ENCODE measurements around the gene TSFM. TPM values are rescaled to one million over a fixed set of nuclear protein-coding genes. Genes with fewer than 3 reads are reported as not detected.
A peak's percentile ranks its signal among the peaks of the same experiment; 100 is the strongest.
"Not testable (repeated sequence)": the region's sequence is repeated elsewhere in the genome, so short reads cannot be mapped to it uniquely, and the experiment has no call there.

TSFM gene
- total and polyA plus RNA-seq, 2 donors = 15.9 to 36.3 TPM

DNA sequence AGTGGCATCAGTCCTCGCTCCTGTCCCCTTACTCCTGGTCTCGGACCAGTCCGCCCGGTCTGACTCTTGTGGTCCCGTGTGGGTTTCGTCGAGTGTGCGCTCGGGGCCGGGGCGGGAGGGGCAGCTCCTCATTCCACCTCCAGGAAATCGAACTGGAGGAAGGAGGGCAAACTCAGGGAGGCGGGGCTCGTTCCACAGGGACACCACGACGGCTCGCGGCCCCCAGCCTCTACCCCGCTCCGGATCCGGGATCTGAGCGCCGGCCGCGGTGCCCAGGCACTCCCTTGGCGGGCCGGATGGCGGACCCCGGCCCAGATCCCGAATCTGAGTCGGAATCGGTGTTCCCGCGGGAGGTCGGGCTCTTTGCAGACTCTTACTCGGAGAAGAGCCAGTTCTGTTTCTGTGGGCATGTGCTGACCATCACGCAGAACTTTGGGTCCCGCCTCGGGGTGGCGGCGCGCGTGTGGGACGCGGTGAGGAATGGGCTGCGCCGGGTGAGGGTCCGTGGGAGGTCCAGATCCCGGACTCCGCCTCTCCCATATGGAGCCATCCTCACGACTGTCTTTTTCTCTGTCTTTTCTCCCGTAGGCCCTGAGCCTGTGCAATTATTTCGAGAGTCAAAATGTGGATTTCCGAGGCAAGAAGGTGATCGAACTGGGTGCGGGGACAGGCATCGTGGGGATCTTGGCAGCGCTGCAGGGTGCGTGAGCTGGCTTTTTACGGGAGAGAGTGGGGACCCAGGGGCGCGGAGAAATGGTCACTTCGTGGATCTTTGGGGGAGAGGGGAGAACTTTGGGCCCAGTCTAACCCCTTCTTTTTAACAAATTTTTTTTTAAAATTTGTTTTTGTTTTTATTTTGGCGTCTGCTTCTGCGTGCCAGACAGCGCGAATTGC, 9.9 kb upstream of the TSFM start, which contains the start of gene EEF1AKMT3:
TSS of gene EEF1AKMT3 (plus strand) at position 186 of the 894 bp plus-strand sequence. CDS start at position 297, 111 bp downstream.
- H3K4me1 ChIP-seq (ENCODE audit: insufficient read depth) = no peaks in the 10 kb centered on the region
- H3K27ac ChIP-seq (ENCODE audit: low read depth) = peak within 1 kb of the TSS; percentile 88
- 1% methylated on average over 67 of the region's 67 CpGs for WGBS
- peak within 1 kb of the TSS; percentile 65 for H3K4me3 ChIP-seq (ENCODE audit: low read depth, low read length)
- no peak for DNase-seq (ENCODE audit: extremely low spot score)
- H3K36me3 ChIP-seq (ENCODE audit: insufficient read depth) = no peaks in the 10 kb centered on the region

DNA sequence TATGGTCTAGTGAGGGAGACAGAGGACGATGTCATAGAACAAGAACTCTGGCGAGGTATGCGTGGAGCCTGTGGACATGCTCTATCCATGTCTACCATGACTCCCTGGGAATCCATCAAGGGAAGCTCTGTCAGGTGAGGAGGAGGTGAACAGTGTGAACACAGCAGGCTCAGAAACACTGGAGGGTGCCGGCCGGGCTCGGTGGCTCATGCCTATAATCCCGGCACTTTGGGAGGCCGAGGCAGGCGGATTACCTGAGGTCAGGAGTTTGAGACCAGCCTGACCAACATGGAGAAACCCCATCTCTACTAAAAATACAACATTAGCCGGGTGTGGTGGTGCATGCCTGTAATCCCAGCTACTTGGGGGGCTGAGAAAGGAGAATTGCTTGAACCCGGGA, 8.0 kb upstream of the TSFM start:
- not testable (repeated sequence) for H3K4me3 ChIP-seq (ENCODE audit: low read depth, low read length); H3K27ac ChIP-seq (ENCODE audit: low read depth); DNase-seq (ENCODE audit: extremely low spot score); H3K4me1 ChIP-seq (ENCODE audit: insufficient read depth); H3K36me3 ChIP-seq (ENCODE audit: insufficient read depth)
- 93% methylated on average over 11 of the region's 11 CpGs for WGBS

DNA sequence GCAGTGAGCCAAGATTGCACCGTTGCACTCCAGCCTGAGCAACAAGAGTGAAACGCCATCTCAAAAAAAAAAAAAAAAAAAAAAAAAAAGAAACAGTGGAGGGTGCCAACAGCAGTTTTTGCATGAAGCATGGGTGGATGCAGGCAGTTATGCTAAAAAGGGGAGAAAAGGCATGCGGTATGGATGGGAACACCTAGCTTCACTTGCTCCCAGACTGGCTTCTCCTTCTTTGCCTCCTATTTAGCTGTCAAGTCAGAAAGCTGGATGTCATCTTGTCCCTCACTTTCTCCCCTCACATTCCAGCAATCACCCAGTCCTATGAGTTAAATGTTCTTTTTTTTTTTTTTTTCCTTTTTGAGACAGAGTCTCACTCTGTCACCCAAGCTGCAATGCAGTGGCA, 7.5 kb upstream of the TSFM start:
- WGBS = 70% methylated on average over 3 of the region's 3 CpGs
- no peak overlapping the region for H3K4me3 ChIP-seq (ENCODE audit: low read depth, low read length)
- no peak for DNase-seq (ENCODE audit: extremely low spot score)
- no peaks in the 10 kb centered on the region for H3K4me1 ChIP-seq (ENCODE audit: insufficient read depth)
- no peak overlapping the region for H3K27ac ChIP-seq (ENCODE audit: low read depth)
- no peaks in the 10 kb centered on the region for H3K36me3 ChIP-seq (ENCODE audit: insufficient read depth)

DNA sequence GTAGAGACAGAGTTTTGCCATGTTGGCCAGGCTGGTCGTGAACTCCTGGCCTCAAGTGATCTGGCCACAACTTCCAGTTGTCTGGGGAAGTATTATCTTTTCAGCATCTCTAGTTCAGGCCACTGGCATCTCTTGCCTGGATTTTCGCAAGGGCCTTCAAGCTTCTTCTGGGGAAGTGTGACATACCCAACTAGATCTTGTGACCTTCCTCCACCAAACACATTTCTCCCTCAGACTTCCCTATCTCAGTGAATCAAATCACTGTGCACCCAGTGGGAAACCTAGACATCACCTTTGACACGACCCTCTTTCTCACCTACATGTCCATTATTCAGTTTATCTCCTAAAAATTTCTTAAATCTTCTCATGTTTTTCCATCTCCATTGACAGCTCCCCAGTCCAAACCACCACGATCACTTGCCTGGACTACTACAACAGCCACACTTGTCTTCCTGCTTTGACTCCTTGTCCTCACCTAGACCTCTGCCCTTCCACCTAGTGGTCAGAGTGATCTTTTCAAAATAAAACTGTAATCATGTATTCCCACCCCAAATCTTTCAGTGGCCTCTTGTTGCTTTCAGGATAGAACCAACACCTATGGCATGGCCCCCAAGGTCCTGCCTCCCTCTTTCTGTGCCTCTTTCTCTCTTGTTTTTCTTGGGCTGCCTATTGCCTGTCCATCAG, 6.9 kb upstream of the TSFM start:
- DNase-seq (ENCODE audit: extremely low spot score) = no peak
- WGBS = 83% methylated on average over 4 of the region's 4 CpGs
- Histone ChIP-seq H3K27ac (ENCODE audit: low read depth) (no peak overlapping the region), H3K4me1 (ENCODE audit: insufficient read depth) (no peaks in the 10 kb centered on the region), H3K4me3 (ENCODE audit: low read depth, low read length) (no peak overlapping the region), H3K36me3 (ENCODE audit: insufficient read depth) (no peaks in the 10 kb centered on the region)

DNA sequence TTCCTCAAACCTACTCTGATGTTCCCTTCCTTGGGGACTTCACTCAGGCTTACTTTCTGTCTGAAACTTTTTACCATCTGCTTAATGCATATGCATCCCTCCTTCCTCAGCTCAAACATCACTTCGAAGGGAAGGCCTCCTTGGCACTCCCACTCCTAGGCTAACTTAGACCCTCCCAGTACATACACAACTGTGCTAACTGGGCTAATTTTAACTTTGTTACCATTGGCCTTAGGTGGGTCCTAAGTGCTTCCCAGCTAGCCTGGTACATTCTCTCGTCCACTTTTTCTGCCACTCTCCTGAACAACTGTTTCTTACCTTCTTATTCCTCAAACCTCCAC, 6.4 kb upstream of the TSFM start:
- no peak overlapping the region for H3K4me3 ChIP-seq (ENCODE audit: low read depth, low read length)
- H3K4me1 ChIP-seq (ENCODE audit: insufficient read depth) = no peaks in the 10 kb centered on the region
- no peak for DNase-seq (ENCODE audit: extremely low spot score)
- H3K27ac ChIP-seq (ENCODE audit: low read depth) = no peak overlapping the region
- H3K36me3 ChIP-seq (ENCODE audit: insufficient read depth) = no peaks in the 10 kb centered on the region
- 94% methylated on average over 2 of the region's 2 CpGs for WGBS

DNA sequence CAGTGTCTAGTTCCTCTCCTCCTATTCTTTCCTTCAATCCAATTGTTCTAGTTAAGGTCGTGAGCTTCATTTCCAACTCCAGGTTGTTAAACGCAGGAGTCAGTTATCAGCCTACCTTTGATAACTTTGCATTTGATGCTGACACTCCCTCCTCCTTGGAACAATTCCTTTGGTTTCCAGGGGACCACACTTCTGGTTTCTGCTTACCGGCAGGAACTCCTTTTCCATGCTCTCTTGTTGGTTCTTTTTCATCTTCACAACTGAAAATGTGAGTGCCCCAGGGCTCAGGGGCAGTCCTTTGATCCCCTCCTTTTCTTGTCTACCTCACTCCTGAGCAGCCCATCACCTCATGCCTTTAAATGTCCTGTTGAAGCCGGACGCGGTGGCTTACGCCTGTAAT, 5.2 kb upstream of the TSFM start:
- DNase-seq (ENCODE audit: extremely low spot score) = no peak
- H3K4me3 ChIP-seq (ENCODE audit: low read depth, low read length) = no peak overlapping the region
- no peak overlapping the region for H3K27ac ChIP-seq (ENCODE audit: low read depth)
- H3K4me1 ChIP-seq (ENCODE audit: insufficient read depth) = no peaks in the 10 kb centered on the region
- no peaks in the 10 kb centered on the region for H3K36me3 ChIP-seq (ENCODE audit: insufficient read depth)
- 90% methylated on average over 7 of the region's 7 CpGs for WGBS

DNA sequence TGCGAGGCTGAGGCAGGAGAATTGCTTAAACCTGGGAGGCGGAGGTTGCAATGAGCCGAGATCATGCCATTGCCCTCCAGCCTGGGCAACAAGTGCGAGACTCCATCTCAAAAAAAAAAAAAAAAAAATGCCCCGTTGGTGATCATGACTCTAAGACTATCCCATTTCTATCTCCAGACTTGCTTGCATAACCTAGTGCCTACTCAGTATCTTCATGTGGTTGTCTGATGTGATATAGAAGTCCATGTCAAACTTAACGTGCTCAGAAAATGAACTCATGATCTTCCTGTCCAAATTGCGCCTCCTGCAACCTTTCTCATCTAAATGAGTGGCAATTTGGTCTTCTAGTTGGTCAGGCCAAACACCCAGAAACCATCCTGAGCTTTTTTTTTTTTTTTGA, 4.7 kb upstream of the TSFM start:
- Histone ChIP-seq H3K36me3 (ENCODE audit: insufficient read depth) (no peaks in the 10 kb centered on the region), H3K4me3 (ENCODE audit: low read depth, low read length) (no peak overlapping the region), H3K27ac (ENCODE audit: low read depth) (no peak overlapping the region), H3K4me1 (ENCODE audit: insufficient read depth) (no peaks in the 10 kb centered on the region)
- WGBS = 94% methylated on average over 7 of the region's 7 CpGs
- DNase-seq (ENCODE audit: extremely low spot score) = no peak

DNA sequence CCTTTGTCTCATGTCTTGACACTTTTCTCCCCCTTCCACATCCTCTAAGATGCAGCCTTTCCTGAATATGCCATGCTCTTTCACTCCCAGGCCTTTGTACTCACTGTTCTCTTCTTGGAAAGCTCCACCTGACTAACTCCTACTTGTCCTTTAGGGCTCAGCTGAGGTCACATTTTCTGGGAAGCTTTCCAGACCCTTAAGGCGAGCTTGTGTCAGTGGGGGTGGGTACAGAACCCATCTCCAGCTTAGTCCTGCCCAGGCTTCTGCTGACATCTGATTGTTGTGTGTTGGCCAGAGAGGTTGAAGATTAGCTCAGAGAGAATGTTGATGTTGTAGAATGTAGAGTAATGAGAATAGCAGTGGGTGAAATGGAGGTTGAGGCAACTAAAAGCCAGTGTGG, 2.9 kb upstream of the TSFM start:
- H3K4me1 ChIP-seq (ENCODE audit: insufficient read depth) = no peaks in the 10 kb centered on the region
- H3K27ac ChIP-seq (ENCODE audit: low read depth) = no peak overlapping the region
- H3K4me3 ChIP-seq (ENCODE audit: low read depth, low read length) = no peak overlapping the region
- no peaks in the 10 kb centered on the region for H3K36me3 ChIP-seq (ENCODE audit: insufficient read depth)
- WGBS = 64% methylated on average over 1 of the region's 1 CpG
- DNase-seq (ENCODE audit: extremely low spot score) = no peak

DNA sequence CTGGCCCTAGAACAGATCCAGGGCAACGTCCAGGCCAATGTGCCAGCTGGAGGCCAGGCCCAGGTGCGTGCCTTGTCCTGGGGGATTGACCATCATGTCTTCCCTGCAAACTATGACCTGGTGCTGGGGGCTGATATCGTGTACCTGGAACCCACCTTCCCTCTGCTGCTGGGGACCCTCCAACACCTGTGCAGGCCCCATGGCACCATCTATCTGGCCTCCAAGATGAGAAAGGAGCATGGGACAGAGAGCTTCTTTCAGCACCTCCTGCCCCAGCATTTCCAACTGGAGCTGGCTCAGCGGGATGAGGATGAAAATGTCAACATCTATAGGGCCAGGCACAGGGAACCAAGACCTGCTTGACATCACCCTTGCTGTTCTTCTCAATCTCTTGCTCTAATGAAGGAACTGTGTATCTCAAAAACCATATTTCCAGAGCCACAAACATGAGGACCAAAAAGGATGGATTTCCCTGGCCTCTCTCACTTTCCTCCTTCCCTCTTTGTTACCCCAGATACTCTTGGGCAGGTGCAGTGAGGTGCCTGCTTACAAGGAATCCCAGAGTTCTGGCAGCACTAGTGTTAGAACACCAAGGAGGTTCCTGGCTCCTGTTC, 2.2 kb upstream of the TSFM start:
- Histone ChIP-seq H3K4me3 (ENCODE audit: low read depth, low read length) (no peak overlapping the region), H3K36me3 (ENCODE audit: insufficient read depth) (no peaks in the 10 kb centered on the region), H3K4me1 (ENCODE audit: insufficient read depth) (no peaks in the 10 kb centered on the region), H3K27ac (ENCODE audit: low read depth) (no peak overlapping the region)
- 91% methylated on average over 4 of the region's 4 CpGs for WGBS
- no peak for DNase-seq (ENCODE audit: extremely low spot score)

DNA sequence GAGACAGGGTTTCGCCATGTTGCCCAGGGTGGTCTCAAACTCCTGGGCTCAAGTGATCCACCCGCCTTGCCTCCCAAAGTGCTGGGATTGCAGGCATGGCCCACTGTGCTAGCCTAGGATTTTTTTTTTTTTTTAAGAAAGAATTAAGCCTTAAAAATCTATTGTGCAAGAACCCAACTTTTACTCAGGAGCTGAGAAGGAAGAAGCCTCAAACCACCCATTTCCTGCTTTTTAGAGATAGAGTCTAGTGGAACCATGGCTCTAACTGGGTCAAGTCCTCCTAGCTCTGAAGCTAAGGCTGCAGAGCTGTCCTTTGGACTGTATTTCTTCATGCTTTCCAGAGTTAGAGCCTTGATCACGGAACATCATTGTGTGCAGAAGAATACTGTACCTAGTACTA, 1.3 kb upstream of the TSFM start:
- no peak for DNase-seq (ENCODE audit: extremely low spot score)
- no peaks in the 10 kb centered on the region for H3K4me1 ChIP-seq (ENCODE audit: insufficient read depth)
- peaks cover 3% of the 10 kb centered on the region for H3K36me3 ChIP-seq (ENCODE audit: insufficient read depth)
- 94% methylated on average over 3 of the region's 3 CpGs for WGBS
- H3K27ac ChIP-seq (ENCODE audit: low read depth) = no peak overlapping the region
- H3K4me3 ChIP-seq (ENCODE audit: low read depth, low read length) = no peak overlapping the region

DNA sequence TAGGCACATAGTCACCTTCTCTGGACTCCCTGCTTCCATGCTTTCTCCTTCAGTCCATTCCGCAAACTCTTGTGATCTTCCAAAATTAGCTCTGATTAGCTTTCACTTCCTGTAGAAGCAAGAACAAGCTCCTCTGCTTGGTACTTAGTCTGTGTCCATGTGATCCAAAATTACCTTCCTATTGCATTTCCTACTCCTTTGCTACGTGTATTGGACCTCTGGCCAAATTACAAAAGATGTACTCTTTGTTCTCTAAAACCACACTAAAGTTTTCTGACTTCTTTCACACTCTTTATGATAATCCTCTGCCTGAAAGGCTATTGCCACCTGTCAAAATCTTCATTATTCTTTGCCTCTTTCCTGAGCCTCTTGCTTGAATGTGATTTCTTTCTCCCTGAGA, 786 bp upstream of the TSFM start:
- Histone ChIP-seq H3K27ac (ENCODE audit: low read depth) (no peak overlapping the region), H3K4me3 (ENCODE audit: low read depth, low read length) (no peak overlapping the region), H3K4me1 (ENCODE audit: insufficient read depth) (no peaks in the 10 kb centered on the region), H3K36me3 (ENCODE audit: insufficient read depth) (peaks cover 5% of the 10 kb centered on the region)
- no peak for DNase-seq (ENCODE audit: extremely low spot score)
- WGBS = 69% methylated on average over 2 of the region's 2 CpGs

DNA sequence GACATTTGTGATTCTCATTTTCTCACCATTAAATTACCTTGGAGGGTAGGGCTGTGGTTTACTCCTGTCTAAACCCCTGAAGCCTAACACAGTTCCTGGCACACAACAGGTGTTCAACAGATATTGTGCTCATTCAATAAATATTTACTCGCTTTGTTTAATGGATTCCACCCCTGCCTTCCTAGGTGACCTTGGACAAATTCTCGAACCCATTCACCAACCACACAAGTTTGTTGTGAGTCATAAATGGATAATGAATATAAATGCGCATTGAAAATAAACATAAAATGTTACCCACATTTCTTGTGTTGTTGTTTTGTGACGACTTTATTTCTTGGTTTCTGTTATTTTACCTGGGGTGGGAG, 362 bp upstream of the TSFM start:
- Histone ChIP-seq H3K27ac (ENCODE audit: low read depth) (no peak overlapping the region), H3K36me3 (ENCODE audit: insufficient read depth) (peaks cover 5% of the 10 kb centered on the region), H3K4me3 (ENCODE audit: low read depth, low read length) (no peak overlapping the region), H3K4me1 (ENCODE audit: insufficient read depth) (no peaks in the 10 kb centered on the region)
- 22% methylated on average over 4 of the region's 4 CpGs for WGBS
- DNase-seq (ENCODE audit: extremely low spot score) = no peak

DNA sequence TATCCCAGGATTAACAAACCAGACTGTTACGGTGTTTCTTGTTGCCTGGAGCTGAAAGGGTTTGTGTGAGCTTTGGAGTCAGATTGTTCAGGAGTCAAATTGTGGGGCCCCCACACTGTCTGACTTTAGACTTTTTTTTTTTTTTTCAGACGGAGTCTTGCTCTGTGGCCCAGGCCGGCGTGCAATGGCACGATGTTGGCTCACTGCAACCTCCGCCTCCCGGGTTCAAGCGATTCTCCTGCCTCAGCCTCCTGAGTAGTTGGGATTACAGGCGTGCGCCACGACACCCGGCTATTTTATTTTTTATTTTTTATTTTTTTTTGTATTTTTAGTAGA, 847 bp downstream of the TSFM start:
- no peak overlapping the region for H3K27ac ChIP-seq (ENCODE audit: low read depth)
- H3K4me3 ChIP-seq (ENCODE audit: low read depth, low read length) = peak overlapping the region; percentile 72
- peaks cover 5% of the 10 kb centered on the region for H3K36me3 ChIP-seq (ENCODE audit: insufficient read depth)
- no peak for DNase-seq (ENCODE audit: extremely low spot score)
- WGBS = 85% methylated on average over 12 of the region's 12 CpGs
- no peaks in the 10 kb centered on the region for H3K4me1 ChIP-seq (ENCODE audit: insufficient read depth)

DNA sequence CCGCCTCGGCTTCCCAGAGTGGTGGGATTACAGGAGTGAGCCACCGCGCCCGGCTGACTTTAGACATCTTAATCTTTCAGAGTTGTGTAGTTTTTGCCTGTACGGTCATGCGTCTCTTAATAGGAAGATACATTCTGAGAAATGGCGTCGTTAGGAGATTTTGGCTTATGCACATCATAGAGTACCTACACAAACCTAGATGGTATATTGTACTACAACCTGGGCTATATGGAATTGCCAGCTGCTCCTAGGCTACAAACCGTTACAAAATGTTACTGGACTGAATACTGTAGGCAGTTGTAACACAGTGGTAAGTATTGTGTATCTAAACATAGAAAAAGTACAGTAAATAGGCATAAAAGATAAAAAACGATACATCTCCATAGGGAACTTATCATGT, 1.3 kb downstream of the TSFM start:
- peaks cover 5% of the 10 kb centered on the region for H3K36me3 ChIP-seq (ENCODE audit: insufficient read depth)
- no peak for DNase-seq (ENCODE audit: extremely low spot score)
- H3K4me1 ChIP-seq (ENCODE audit: insufficient read depth) = no peaks in the 10 kb centered on the region
- 91% methylated on average over 11 of the region's 11 CpGs for whole genome bisulfite sequencing
- no peak overlapping the region for H3K4me3 ChIP-seq (ENCODE audit: low read depth, low read length)
- no peak overlapping the region for H3K27ac ChIP-seq (ENCODE audit: low read depth)
